H9 (cell line): ENCODE data around the gene RAB30. TPM values are rescaled to one million over a fixed set of nuclear protein-coding genes. Genes with fewer than 3 reads are reported as not detected.

Experiments used
- DNase-seq: peaks from one replicate; pipeline ENCODE4 v3.0.0-alpha.2; 2017
- H2AFZ ChIP-seq: one replicate; pipeline ENCODE4 v1.6.1; 2013; ENCODE audit warnings: mild to moderate bottlenecking, low read length, control low read depth, moderate library complexity
- H2AK5ac ChIP-seq: 2 replicates; pipeline ENCODE4 v1.6.1; 2013; ENCODE audit warnings: low read length, control low read depth, mixed read lengths; ENCODE audit not compliant: insufficient read length
- H2BK120ac ChIP-seq: one replicate; pipeline ENCODE4 v1.6.1; 2013; ENCODE audit warnings: low read depth, mild to moderate bottlenecking, low read length, control low read depth, inconsistent platforms; ENCODE audit not compliant: poor library complexity, severe bottlenecking
- H2BK12ac ChIP-seq: 2 replicates; pipeline ENCODE4 v1.6.1; 2013; ENCODE audit warnings: low read length, control low read depth, mixed read lengths, low read depth; ENCODE audit not compliant: insufficient read length
- H2BK15ac ChIP-seq: 2 replicates; pipeline ENCODE4 v1.6.1; 2013; ENCODE audit warnings: low read depth, low read length, control low read depth
- H2BK20ac ChIP-seq: one replicate; pipeline ENCODE4 v1.6.1; 2013; ENCODE audit warnings: low read depth, mild to moderate bottlenecking, low read length, control low read depth, inconsistent platforms; ENCODE audit not compliant: poor library complexity, severe bottlenecking
- H2BK5ac ChIP-seq: 2 replicates; pipeline ENCODE4 v1.6.1; 2013; ENCODE audit warnings: low read length, control low read depth, mixed read lengths; ENCODE audit not compliant: insufficient read length
- H3K14ac ChIP-seq: 2 replicates; pipeline ENCODE4 v1.6.1; 2013; ENCODE audit warnings: low read length, control low read depth; ENCODE audit not compliant: insufficient read depth
- H3K18ac ChIP-seq: 2 replicates; pipeline ENCODE4 v1.6.1; 2013; ENCODE audit warnings: low read depth, mild to moderate bottlenecking, mixed read lengths, low read length, control low read depth; ENCODE audit not compliant: insufficient read length
- H3K23ac ChIP-seq: 2 replicates; pipeline ENCODE4 v1.6.1; 2013; ENCODE audit warnings: low read length, control low read depth, mixed read lengths, low read depth; ENCODE audit not compliant: insufficient read length
- H3K23me2 ChIP-seq: 2 replicates; pipeline ENCODE4 v1.6.1; 2013; ENCODE audit warnings: low read depth, mild to moderate bottlenecking, mixed read lengths, low read length, control low read depth; ENCODE audit not compliant: insufficient read length, poor library complexity, severe bottlenecking
- H3K27ac ChIP-seq: 2 replicates; pipeline ENCODE4 v1.5.1; 2013; ENCODE audit warnings: low read length, control low read depth, mixed read lengths, low read depth; ENCODE audit not compliant: insufficient read length
- H3K27me3 ChIP-seq: 2 replicates; pipeline ENCODE4 v1.6.1; 2013; ENCODE audit warnings: low read length, control low read depth, inconsistent platforms; ENCODE audit not compliant: insufficient read depth
- H3K4ac ChIP-seq: 2 replicates; pipeline ENCODE4 v1.6.1; 2013; ENCODE audit warnings: low read depth, mild to moderate bottlenecking, control low read depth, inconsistent platforms, low read length, moderate library complexity
- H3K4me1 ChIP-seq: 2 replicates; pipeline ENCODE4 v1.6.1; 2013; ENCODE audit warnings: low read length, control low read depth, inconsistent platforms; ENCODE audit not compliant: insufficient read depth
- H3K4me2 ChIP-seq: 2 replicates; pipeline ENCODE4 v1.6.1; 2013; ENCODE audit warnings: low read length, control low read depth, mixed read lengths; ENCODE audit not compliant: insufficient read length, insufficient read depth
- H3K56ac ChIP-seq: 2 replicates; pipeline ENCODE4 v1.6.1; 2013; ENCODE audit warnings: low read depth, mild to moderate bottlenecking, mixed read lengths, low read length, control low read depth; ENCODE audit not compliant: insufficient read length
- H3K79me1 ChIP-seq: 2 replicates; pipeline ENCODE4 v1.6.1; 2013; ENCODE audit warnings: low read depth, mild to moderate bottlenecking, moderate library complexity, low read length, control low read depth, inconsistent platforms; ENCODE audit not compliant: insufficient read depth, poor library complexity, severe bottlenecking
- H3K79me2 ChIP-seq: 2 replicates; pipeline ENCODE4 v1.6.1; 2013; ENCODE audit warnings: low read length, control low read depth, inconsistent platforms; ENCODE audit not compliant: insufficient read depth
- H3K9ac ChIP-seq: 2 replicates; pipeline ENCODE4 v1.6.1; 2013; ENCODE audit warnings: low read length, control low read depth, mixed read lengths; ENCODE audit not compliant: insufficient read length; ENCODE audit errors: extremely low read depth
- H3K9me3 ChIP-seq: one replicate; pipeline ENCODE4 v1.6.1; 2013; ENCODE audit warnings: low read depth, low read length, inconsistent platforms; ENCODE audit not compliant: control insufficient read depth
- H3T11ph ChIP-seq: one replicate; pipeline ENCODE4 v1.6.1; 2013; ENCODE audit warnings: mild to moderate bottlenecking, low read length, control low read depth, inconsistent platforms
- H4K20me1 ChIP-seq: one replicate; pipeline ENCODE4 v1.6.1; 2013; ENCODE audit not compliant: control insufficient read depth, insufficient read length, insufficient read depth
- H4K5ac ChIP-seq: 2 replicates; pipeline ENCODE4 v1.6.1; 2013; ENCODE audit warnings: low read depth, mild to moderate bottlenecking, mixed read lengths, low read length, control low read depth; ENCODE audit not compliant: insufficient read length
- H4K8ac ChIP-seq: replicated peaks from 2 replicates; pipeline ENCODE4 v1.6.1; 2013; ENCODE audit warnings: low read length, control low read depth, mixed read lengths, low read depth; ENCODE audit not compliant: insufficient read length
- H4K91ac ChIP-seq: 2 replicates; pipeline ENCODE4 v1.6.1; 2013; ENCODE audit warnings: low read depth, mild to moderate bottlenecking, moderate library complexity, mixed read lengths, low read length, control low read depth; ENCODE audit not compliant: insufficient read length
- H3K27ac Mint-ChIP-seq, 3 experiments: 2 replicates in 2 of 3; 3 replicates in 1 of 3; pipeline ENCODE4 v1.8.0; 2020 to 2021; ENCODE audit warnings: mixed read lengths in 3 of 3, mild to moderate bottlenecking in 1 of 3, moderate library complexity in 1 of 3
- H3K27me3 Mint-ChIP-seq: 2 replicates; pipeline ENCODE4 v1.8.0; 2021; ENCODE audit warnings: low read depth, mild to moderate bottlenecking, moderate library complexity, mixed read lengths
- H3K36me3 Mint-ChIP-seq, 3 experiments: 2 replicates in 2 of 3; 3 replicates in 1 of 3; pipeline ENCODE4 v1.8.0; 2020 to 2021; ENCODE audit warnings: low read depth in 3 of 3, mixed read lengths in 3 of 3; ENCODE audit not compliant: insufficient read depth in 1 of 3
- H3K4me1 Mint-ChIP-seq, 2 experiments: 2 replicates each; pipeline ENCODE4 v1.8.0; 2020; ENCODE audit warnings: mixed read lengths in 2 of 2
- H3K4me3 Mint-ChIP-seq, 2 experiments: 2 replicates in 1 of 2; 3 replicates in 1 of 2; pipeline ENCODE4 v1.8.0; 2020 to 2021; ENCODE audit warnings: mild to moderate bottlenecking in 2 of 2, mixed read lengths in 2 of 2, moderate library complexity in 1 of 2
- H3K9me3 Mint-ChIP-seq, 2 experiments: 2 replicates in 1 of 2; 3 replicates in 1 of 2; pipeline ENCODE4 v1.8.0; 2020; ENCODE audit warnings: mild to moderate bottlenecking in 2 of 2, mixed read lengths in 2 of 2, moderate library complexity in 1 of 2
- WGBS: extraction: QIAGEN DNeasy Blood & Tissue Kit; methylation state at CpG from one replicate; pipeline ENCODE4 v1.1.7; 2013; ENCODE audit warnings: missing lambda C conversion rate, low lambda C conversion rate, mixed read lengths; ENCODE audit not compliant: insufficient read length; ENCODE audit errors: extremely low coverage; 5-methylcytosine and 5-hydroxymethylcytosine counted together
- total RNA-seq: library from RNA; stranded (reverse); gene quantifications from 2 replicates; pipeline ENCODE4 v1.2.1, GENCODE V29; 2021
- TF ChIP-seq, protein P1 (sequence below): fragments of 200-600 bp; sonication (generic); conservative IDR thresholded peaks from 3 replicates; pipeline ENCODE4 v1.8.0; 2021; ENCODE audit warnings: antibody characterized with exemption, mild to moderate bottlenecking

RAB30 gene
- total RNA-seq, 1 experiment from 2014 or later = 4.8 TPM

DNA sequence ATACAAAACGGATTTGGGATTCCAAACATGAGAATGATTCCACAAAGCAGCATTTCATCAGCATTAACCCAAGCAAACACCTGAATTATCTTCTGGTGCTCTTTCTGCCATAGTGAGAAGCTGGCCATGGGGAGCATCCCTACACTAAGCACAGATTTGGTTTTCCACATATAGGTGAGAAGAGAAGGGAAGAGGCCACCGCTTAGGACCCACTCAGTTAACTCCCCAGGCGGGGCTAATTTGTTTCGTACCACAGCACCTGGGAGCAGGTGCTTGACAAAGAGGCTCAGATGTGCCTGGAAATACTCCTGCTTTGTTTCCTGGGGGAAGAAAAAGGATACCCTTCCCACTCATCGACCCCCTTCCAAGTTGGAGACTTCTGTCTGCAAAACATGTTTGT is 64.2 kb downstream of the RAB30 start:
- Histone ChIP-seq H3K79me1 (no peaks in the 10 kb centered on the region), H3K4me2 (no peak overlapping the region), H3K9ac (no peak overlapping the region), H2BK12ac (no peak overlapping the region), H4K8ac (no peak overlapping the region), H2BK120ac (no peak overlapping the region), H3K56ac (no peak overlapping the region), H2BK20ac (no peak overlapping the region), H3K4me1 (no peaks in the 10 kb centered on the region), H2AFZ (no peak overlapping the region), H4K20me1 (peaks cover 2% of the 10 kb centered on the region), H3K79me2 (no peaks in the 10 kb centered on the region), H3K23ac (no peak overlapping the region), H2BK15ac (no peak overlapping the region), H4K5ac (no peak overlapping the region), H3K27me3 (no peaks in the 10 kb centered on the region), H3K18ac (no peak overlapping the region), H3K23me2 (no peaks in the 10 kb centered on the region), H3K9me3 (no peaks in the 10 kb centered on the region), H3K27ac (no peak overlapping the region), H3K14ac (no peak overlapping the region), H4K91ac (no peak overlapping the region), H3T11ph (no peak overlapping the region), H2AK5ac (no peak overlapping the region), H2BK5ac (no peak overlapping the region), H3K4ac (no peak overlapping the region)
- peak overlapping the region in 1 of 3 experiments; percentile 77; a peak in 2 of 7 replicates for H3K27ac Mint-ChIP-seq
- TF ChIP-seq, protein P1, sequence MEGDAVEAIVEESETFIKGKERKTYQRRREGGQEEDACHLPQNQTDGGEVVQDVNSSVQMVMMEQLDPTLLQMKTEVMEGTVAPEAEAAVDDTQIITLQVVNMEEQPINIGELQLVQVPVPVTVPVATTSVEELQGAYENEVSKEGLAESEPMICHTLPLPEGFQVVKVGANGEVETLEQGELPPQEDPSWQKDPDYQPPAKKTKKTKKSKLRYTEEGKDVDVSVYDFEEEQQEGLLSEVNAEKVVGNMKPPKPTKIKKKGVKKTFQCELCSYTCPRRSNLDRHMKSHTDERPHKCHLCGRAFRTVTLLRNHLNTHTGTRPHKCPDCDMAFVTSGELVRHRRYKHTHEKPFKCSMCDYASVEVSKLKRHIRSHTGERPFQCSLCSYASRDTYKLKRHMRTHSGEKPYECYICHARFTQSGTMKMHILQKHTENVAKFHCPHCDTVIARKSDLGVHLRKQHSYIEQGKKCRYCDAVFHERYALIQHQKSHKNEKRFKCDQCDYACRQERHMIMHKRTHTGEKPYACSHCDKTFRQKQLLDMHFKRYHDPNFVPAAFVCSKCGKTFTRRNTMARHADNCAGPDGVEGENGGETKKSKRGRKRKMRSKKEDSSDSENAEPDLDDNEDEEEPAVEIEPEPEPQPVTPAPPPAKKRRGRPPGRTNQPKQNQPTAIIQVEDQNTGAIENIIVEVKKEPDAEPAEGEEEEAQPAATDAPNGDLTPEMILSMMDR = no peak
- H3K27me3 Mint-ChIP-seq = no peaks in the 10 kb centered on the region
- H3K4me3 Mint-ChIP-seq = no peak overlapping the region
- H3K36me3 Mint-ChIP-seq = no peaks in the 10 kb centered on the region
- H3K4me1 Mint-ChIP-seq = peaks cover 11 to 15% of the 10 kb centered on the region in 2 experiments
- no CpG with 5 or more reads among the region's 5 CpGs for whole genome bisulfite sequencing
- no peak for DNase-seq
- H3K9me3 Mint-ChIP-seq = no peaks in the 10 kb centered on the region
